Measurements from ENCODE around the gene TYROBP.

Gene TYROBP

GRCh38 chr19:35909684-35910035 is 1.6 kb upstream of the TYROBP start:
- no peak overlapping the region for H3K27ac ChIP-seq (ENCODE audit: low read depth, low read length, poor library complexity, severe bottlenecking)
- H3K9me2 ChIP-seq (ENCODE audit: low read depth, low read length), result no peaks in the 10 kb centered on the region
- H3K9ac ChIP-seq (ENCODE audit: low read length), result no peak overlapping the region
- no peaks in the 10 kb centered on the region for H3K9me3 ChIP-seq (ENCODE audit: low read length)
- H3K36me3 ChIP-seq (ENCODE audit: insufficient read depth, low read length), result no peaks in the 10 kb centered on the region
- no peak for TF ChIP-seq CTCF (IDR thresholded peaks at IDR 0.05; ENCODE audit: low read length)
- H3K4me1 ChIP-seq (ENCODE audit: insufficient read depth, low read length, severe bottlenecking), result peaks cover 13% of the 10 kb centered on the region
- H4K20me1 ChIP-seq (ENCODE audit: insufficient read depth, low read length), result no peaks in the 10 kb centered on the region
- no peak overlapping the region for H3K4me2 ChIP-seq (ENCODE audit: low read length)
- no peak overlapping the region for H2AFZ ChIP-seq (ENCODE audit: low read length)
- no peaks in the 10 kb centered on the region for H3K27me3 ChIP-seq (ENCODE audit: insufficient read depth, low read length)
- H3K79me2 ChIP-seq (ENCODE audit: insufficient read depth, low read length), result no peaks in the 10 kb centered on the region
- H3F3A ChIP-seq (ENCODE audit: insufficient read depth, low read length), result no peaks in the 10 kb centered on the region
- no peak overlapping the region for H3K4me3 ChIP-seq (ENCODE audit: low read depth, low read length, poor library complexity, severe bottlenecking)

- Histone ChIP-seq H3K9ac (ENCODE audit: low read length) (no peak overlapping the region), H3K9me2 (ENCODE audit: low read depth, low read length) (no peaks in the 10 kb centered on the region), H3K4me2 (ENCODE audit: low read length) (no peak overlapping the region), H3K9me3 (ENCODE audit: low read length) (no peaks in the 10 kb centered on the region), H3F3A (ENCODE audit: insufficient read depth, low read length) (no peaks in the 10 kb centered on the region), H3K36me3 (ENCODE audit: insufficient read depth, low read length) (no peaks in the 10 kb centered on the region), H3K4me3 (ENCODE audit: low read depth, low read length, poor library complexity, severe bottlenecking) (no peak overlapping the region), H3K27me3 (ENCODE audit: insufficient read depth, low read length) (no peaks in the 10 kb centered on the region), H2AFZ (ENCODE audit: low read length) (no peak overlapping the region), H3K4me1 (ENCODE audit: insufficient read depth, low read length, severe bottlenecking) (peaks cover 13% of the 10 kb centered on the region), H3K79me2 (ENCODE audit: insufficient read depth, low read length) (no peaks in the 10 kb centered on the region), H4K20me1 (ENCODE audit: insufficient read depth, low read length) (no peaks in the 10 kb centered on the region), H3K27ac (ENCODE audit: low read depth, low read length, poor library complexity, severe bottlenecking) (peak overlapping the region; percentile 9)
- no peak for TF ChIP-seq EZH2 (IDR thresholded peaks at IDR 0.05; ENCODE audit: borderline replicate concordance, low read length)
- TF ChIP-seq CTCF (IDR thresholded peaks at IDR 0.05; ENCODE audit: low read length), result no peak
Observed at GRCh38 chr19:35908973-35909683, 1.0 kb upstream of the TYROBP start.

GRCh38 chr19:35907377-35907745 is 734 bp downstream of the TYROBP start:
- Histone ChIP-seq H2AFZ (ENCODE audit: low read length) (no peak overlapping the region), H3K9me2 (ENCODE audit: low read depth, low read length) (no peaks in the 10 kb centered on the region), H3F3A (ENCODE audit: insufficient read depth, low read length) (no peaks in the 10 kb centered on the region), H3K79me2 (ENCODE audit: insufficient read depth, low read length) (no peaks in the 10 kb centered on the region), H4K20me1 (ENCODE audit: insufficient read depth, low read length) (no peaks in the 10 kb centered on the region), H3K4me1 (ENCODE audit: insufficient read depth, low read length, severe bottlenecking) (peaks cover 25% of the 10 kb centered on the region), H3K4me3 (ENCODE audit: low read depth, low read length, poor library complexity, severe bottlenecking) (no peak overlapping the region), H3K4me2 (ENCODE audit: low read length) (no peak overlapping the region), H3K9me3 (ENCODE audit: low read length) (no peaks in the 10 kb centered on the region), H3K27ac (ENCODE audit: low read depth, low read length, poor library complexity, severe bottlenecking) (no peak overlapping the region), H3K36me3 (ENCODE audit: insufficient read depth, low read length) (no peaks in the 10 kb centered on the region), H3K27me3 (ENCODE audit: insufficient read depth, low read length) (no peaks in the 10 kb centered on the region), H3K9ac (ENCODE audit: low read length) (no peak overlapping the region)
- TF ChIP-seq EZH2 (IDR thresholded peaks at IDR 0.05; ENCODE audit: borderline replicate concordance, low read length), result no peak

- no peak overlapping the region for H2AFZ ChIP-seq (ENCODE audit: low read length)
- no peak overlapping the region for H3K27ac ChIP-seq (ENCODE audit: low read depth, low read length, poor library complexity, severe bottlenecking)
- H3K9ac ChIP-seq (ENCODE audit: low read length), result no peak overlapping the region
- no peaks in the 10 kb centered on the region for H3K9me3 ChIP-seq (ENCODE audit: low read length)
- H4K20me1 ChIP-seq (ENCODE audit: insufficient read depth, low read length), result no peaks in the 10 kb centered on the region
- no peaks in the 10 kb centered on the region for H3K27me3 ChIP-seq (ENCODE audit: insufficient read depth, low read length)
- no peak overlapping the region for H3K4me2 ChIP-seq (ENCODE audit: low read length)
- peaks cover 42% of the 10 kb centered on the region for H3K4me1 ChIP-seq (ENCODE audit: insufficient read depth, low read length, severe bottlenecking)
- H3F3A ChIP-seq (ENCODE audit: insufficient read depth, low read length), result no peaks in the 10 kb centered on the region
- H3K36me3 ChIP-seq (ENCODE audit: insufficient read depth, low read length), result no peaks in the 10 kb centered on the region
- TF ChIP-seq EZH2 (IDR thresholded peaks at IDR 0.05; ENCODE audit: borderline replicate concordance, low read length) (no peak), CTCF (IDR thresholded peaks at IDR 0.05; ENCODE audit: low read length) (no peak)
- no peak overlapping the region for H3K4me3 ChIP-seq (ENCODE audit: low read depth, low read length, poor library complexity, severe bottlenecking)
- no peaks in the 10 kb centered on the region for H3K9me2 ChIP-seq (ENCODE audit: low read depth, low read length)
- H3K79me2 ChIP-seq (ENCODE audit: insufficient read depth, low read length), result no peaks in the 10 kb centered on the region
Observed at GRCh38 chr19:35905178-35905727, 2.8 kb downstream of the TYROBP start.

All from OCI-LY1 (cell line).